GM19324 (cell line): ENCODE data around the gene LASP1.
"Not testable (repeated sequence)": the region's sequence is repeated elsewhere in the genome, so short reads cannot be mapped to it uniquely, and the experiment has no call there.

Experiments used
- ATAC-seq: cut with Tn5 transposase; IDR thresholded peaks from one replicate; pipeline ENCODE4 v1.9.1; 2021; ENCODE audit warnings: mild to moderate bottlenecking, moderate library complexity; ENCODE audit not compliant: unreplicated experiment, low FRiP score

LASP1 gene

GRCh38 chr17:38922538-38923297 is 52.9 kb downstream of the LASP1 start:
- no peak for ATAC-seq

GRCh38 chr17:38925263-38925995 is 55.6 kb downstream of the LASP1 start, which contains the start of gene LASP1NB:
Gene LASP1NB, plus strand, starts transcription at chr17:38925614.
- no peak for ATAC-seq

- ATAC-seq: no peak
These were observed 56.6 kb downstream of the LASP1 start for GRCh38 chr17:38926293-38927070.

GRCh38 chr17:38930782-38931181 is 60.9 kb downstream of the LASP1 start:
- not testable (repeated sequence) for ATAC-seq

- ATAC-seq: not testable (repeated sequence)
These were observed 64.1 kb downstream of the LASP1 start for GRCh38 chr17:38933962-38934361.

- ATAC-seq: no peak
These were observed 70.1 kb downstream of the LASP1 start for GRCh38 chr17:38939987-38940386.

GRCh38 chr17:38940404-38940803 is 70.5 kb downstream of the LASP1 start:
- ATAC-seq: no peak

- no peak for ATAC-seq
These were observed 73.0 kb downstream of the LASP1 start for GRCh38 chr17:38942696-38943334.

- no peak for ATAC-seq
These were observed 73.7 kb downstream of the LASP1 start for GRCh38 chr17:38943607-38944006.

- ATAC-seq: no peak
These were observed 77.3 kb downstream of the LASP1 start for GRCh38 chr17:38947189-38947588.

- not testable (repeated sequence) for ATAC-seq
These were observed 83.9 kb downstream of the LASP1 start for GRCh38 chr17:38953800-38954199.

GRCh38 chr17:38958326-38958725 is 88.5 kb downstream of the LASP1 start:
- no peak for ATAC-seq

GRCh38 chr17:38958756-38959155 is 88.9 kb downstream of the LASP1 start:
- ATAC-seq: no peak

- ATAC-seq: no peak
These were observed 89.7 kb downstream of the LASP1 start for GRCh38 chr17:38959508-38959907.

- no peak for ATAC-seq
These were observed 90.5 kb downstream of the LASP1 start for GRCh38 chr17:38960402-38960801.

GRCh38 chr17:38961413-38961812 is 91.6 kb downstream of the LASP1 start:
- no peak for ATAC-seq

- no peak for ATAC-seq
These were observed 97.5 kb downstream of the LASP1 start, which contains the start of gene FBXO47 for GRCh38 chr17:38967290-38967738. Gene FBXO47, minus strand, starts transcription at chr17:38967403. Its CDS starts 4,378 bp downstream, at chr17:38963025.

GRCh38 chr17:38969281-38969680 is 99.4 kb downstream of the LASP1 start:
- no peak for ATAC-seq

- ATAC-seq: no peak
These were observed 100.3 kb downstream of the LASP1 start for GRCh38 chr17:38970128-38970527.

- ATAC-seq: no peak
These were observed 100.9 kb downstream of the LASP1 start for GRCh38 chr17:38970804-38971203.
